HG03280 (cell line): ENCODE results near the gene RDH16.
"Not testable (repeated sequence)": the region's sequence is repeated elsewhere in the genome, so short reads cannot be mapped to it uniquely, and the experiment has no call there.

Experiments used
- ATAC-seq: cut with Tn5 transposase; IDR thresholded peaks from one replicate; pipeline ENCODE4 v1.9.1; 2021; ENCODE audit warnings: mild to moderate bottlenecking, moderate library complexity; ENCODE audit not compliant: unreplicated experiment

RDH16 gene

GRCh38 chr12:56927281-56927680 lies 30.1 kb downstream of the RDH16 start:
- no peak for ATAC-seq

GRCh38 chr12:56922031-56922430 lies 35.4 kb downstream of the RDH16 start:
- ATAC-seq, result no peak

GRCh38 chr12:56921346-56921745 lies 36.1 kb downstream of the RDH16 start:
- ATAC-seq, result no peak

- not testable (repeated sequence) for ATAC-seq
Measured at GRCh38 chr12:56918139-56918538, 39.3 kb downstream of the RDH16 start.

GRCh38 chr12:56916996-56917333 lies 40.4 kb downstream of the RDH16 start:
- no peak for ATAC-seq

- ATAC-seq, result no peak
Measured at GRCh38 chr12:56916296-56916995, 41.0 kb downstream of the RDH16 start.

- no peak for ATAC-seq
Measured at GRCh38 chr12:56914724-56915123, 42.7 kb downstream of the RDH16 start.

- no peak for ATAC-seq
Measured at GRCh38 chr12:56914256-56914655, 43.2 kb downstream of the RDH16 start.

- ATAC-seq, result not testable (repeated sequence)
Measured at GRCh38 chr12:56909403-56909802, 48.0 kb downstream of the RDH16 start.

- no peak for ATAC-seq
Measured at GRCh38 chr12:56908136-56908535, 49.3 kb downstream of the RDH16 start.

GRCh38 chr12:56905852-56906251 lies 51.6 kb downstream of the RDH16 start:
- ATAC-seq, result no peak

GRCh38 chr12:56903374-56903773 lies 54.0 kb downstream of the RDH16 start:
- no peak for ATAC-seq
